Gastroesophageal sphincter (tissue), 4 donors: Measurements from ENCODE around the gene ADIPOR2. TPM values are rescaled to one million over a fixed set of nuclear protein-coding genes. Genes with fewer than 3 reads are reported as not detected.

Experiments
- ATAC-seq: fragments of 150-250 bp; one replicate; pipeline ENCODE4 v1.9.1; 2016; ENCODE audit warnings: mild to moderate bottlenecking, moderate library complexity
- H3K27ac ChIP-seq, 4 donors: fragments of 200-600 bp; sonication (generic) in 3 of 4; 1 replicate in 3 of 4; 2 replicates in 1 of 4; pipeline ENCODE4 v1.5.1; 2016 to 2019
- H3K27me3 ChIP-seq: fragments of 200-600 bp; sonication (generic); one replicate; pipeline ENCODE4 v1.5.1; 2019
- H3K36me3 ChIP-seq, 2 donors: fragments of 200-600 bp; sonication (generic); one replicate each; pipeline ENCODE4 v1.5.1; 2019; ENCODE audit warnings: control low read depth in 1 of 2
- H3K4me1 ChIP-seq, 3 donors: fragments of 200-600 bp; sonication (generic); 1 replicate in 2 of 3; 2 replicates in 1 of 3; pipeline ENCODE4 v1.5.1; 2016 to 2019; ENCODE audit warnings: control low read depth in 2 of 3
- H3K4me3 ChIP-seq, 2 donors: fragments of 200-600 bp; sonication (generic); one replicate each; pipeline ENCODE4 v1.5.1; 2019; ENCODE audit warnings: mild to moderate bottlenecking in 1 of 2, moderate library complexity in 1 of 2
- H3K9me3 ChIP-seq, 3 donors: fragments of 200-600 bp; sonication (generic); one replicate each; pipeline ENCODE4 v1.5.1; 2017 to 2019; ENCODE audit warnings: control low read depth in 2 of 3
- CTCF ChIP-seq, 4 experiments: fragments of 200-600 bp in 2 of 4; fragments of 450-650 bp in 2 of 4; sonication (generic) in 1 of 4; IDR thresholded peaks; one replicate each; pipeline ENCODE4 v1.5.1; 2017 to 2019; ENCODE audit warnings: antibody characterized with exemption in 4 of 4, mild to moderate bottlenecking in 2 of 4, moderate library complexity in 2 of 4
- EP300 ChIP-seq: sonication (generic); formaldehyde crosslinking; IDR thresholded peaks from one replicate; pipeline ENCODE4 v1.6.1; 2017; ENCODE audit warnings: antibody characterized with exemption, mild to moderate bottlenecking
- POLR2A ChIP-seq, 2 donors: fragments of 450-650 bp; IDR thresholded peaks; one replicate each; pipeline ENCODE4 v1.6.1; 2017; ENCODE audit warnings: antibody characterized with exemption in 2 of 2, mild to moderate bottlenecking in 2 of 2, moderate library complexity in 1 of 2
- POLR2AphosphoS5 ChIP-seq: sonication (generic); formaldehyde crosslinking; IDR thresholded peaks from one replicate; pipeline ENCODE4 v1.6.1; 2017; ENCODE audit warnings: antibody characterized with exemption
- WGBS, 2 donors: methylation state at CpG; one replicate each; pipeline ENCODE4 v1.1.5; 2018; ENCODE audit warnings: low coverage in 1 of 2; 5-methylcytosine and 5-hydroxymethylcytosine counted together
- total RNA-seq, 4 donors: library from RNA; depleted of rRNA; stranded (reverse); fragments of >200 nt; gene quantifications; one replicate each; pipeline ENCODE4 v1.1.0, GENCODE V29; 2016

Gene ADIPOR2
- total RNA-seq, 4 donors from 2014 or later: 26.6 to 37.9 (median 33.4) TPM

GRCh38 chr12:1793426-1794210 lies 102.7 kb downstream of the ADIPOR2 start:
- ATAC-seq: no peak
- TF ChIP-seq POLR2A (IDR thresholded peaks at IDR 0.05) (no peak), CTCF (IDR thresholded peaks at IDR 0.05) (no peak), POLR2AphosphoS5 (no peak), EP300 (no peak)
- peaks cover 0 to 56% (median 11%) of the 10 kb centered on the region in 3 donors for H3K4me1 ChIP-seq
- H3K4me3 ChIP-seq: no peak overlapping the region
- H3K36me3 ChIP-seq: no peaks in the 10 kb centered on the region
- 79 to 95% methylated on average over 4 to 5 of the region's 26 CpGs for WGBS, 2 donors
- peak overlapping the region in 1 of 4 donors; percentile 2 for H3K27ac ChIP-seq
- no peaks in the 10 kb centered on the region for H3K27me3 ChIP-seq
- no peaks in the 10 kb centered on the region for H3K9me3 ChIP-seq

GRCh38 chr12:1794440-1795090 lies 103.7 kb downstream of the ADIPOR2 start:
- Histone ChIP-seq H3K4me1 (peaks cover 0 to 56% (median 11%) of the 10 kb centered on the region in 3 donors), H3K27me3 (no peaks in the 10 kb centered on the region), H3K4me3 (no peak overlapping the region), H3K9me3 (no peaks in the 10 kb centered on the region), H3K27ac (peak overlapping the region in 1 of 4 donors; percentile 2), H3K36me3 (no peaks in the 10 kb centered on the region)
- ATAC-seq: no peak
- TF ChIP-seq CTCF (IDR thresholded peaks at IDR 0.05) (no peak), EP300 (no peak), POLR2AphosphoS5 (no peak), POLR2A (IDR thresholded peaks at IDR 0.05) (no peak)
- 67 to 90% methylated on average over 1 to 7 of the region's 15 CpGs for WGBS, 2 donors

- H3K27ac ChIP-seq: peak overlapping the region in 3 of 4 donors; percentile 82 to 88 (median 88)
These were observed 104.4 kb downstream of the ADIPOR2 start for GRCh38 chr12:1795221-1795784.

GRCh38 chr12:1795785-1796514 lies 105.1 kb downstream of the ADIPOR2 start:
- Histone ChIP-seq H3K27me3 (no peaks in the 10 kb centered on the region), H3K27ac (peak overlapping the region; percentile 30 to 88 (median 85)), H3K4me3 (peak overlapping the region; percentile 45 to 71), H3K9me3 (no peaks in the 10 kb centered on the region), H3K36me3 (no peaks in the 10 kb centered on the region), H3K4me1 (peaks cover 0 to 50% (median 11%) of the 10 kb centered on the region in 3 donors)
- WGBS, 2 donors: 13% methylated on average over 7 of the region's 45 CpGs; no CpG with 5 or more reads in 1 of the 2 donors
- peak; percentile 96 for ATAC-seq
- peak; percentile 37 to 65 for TF ChIP-seq POLR2A (IDR thresholded peaks at IDR 0.05)
- TF ChIP-seq POLR2AphosphoS5: peak; percentile 75
- TF ChIP-seq EP300: no peak
- peak in 3 of 4 experiments; percentile 99 to 100 (median 100) for TF ChIP-seq CTCF (IDR thresholded peaks at IDR 0.05)

More at GRCh38 chr12:1795221-1795784, 104.4 kb downstream of the ADIPOR2 start:
- no peaks in the 10 kb centered on the region for H3K36me3 ChIP-seq
- peaks cover 0 to 56% (median 11%) of the 10 kb centered on the region in 3 donors for H3K4me1 ChIP-seq
- 24 to 77% methylated on average over 3 to 11 of the region's 19 CpGs for WGBS, 2 donors
- no peaks in the 10 kb centered on the region for H3K9me3 ChIP-seq
- peak overlapping the region in 1 of 2 donors; percentile 71 for H3K4me3 ChIP-seq
- no peaks in the 10 kb centered on the region for H3K27me3 ChIP-seq
- TF ChIP-seq POLR2A (IDR thresholded peaks at IDR 0.05): no peak
- no peak for TF ChIP-seq CTCF (IDR thresholded peaks at IDR 0.05)
- TF ChIP-seq POLR2AphosphoS5: no peak
- no peak for TF ChIP-seq EP300
- no peak for ATAC-seq
